G401 (cell line): ENCODE measurements around the gene CTNNBL1. TPM values are rescaled to one million over a fixed set of nuclear protein-coding genes. Genes with fewer than 3 reads are reported as not detected.

Experiments
- DNase-seq: peaks from one replicate; pipeline ENCODE4 v3.0.0-alpha.2; 2015; ENCODE audit warnings: low spot score
- in situ Hi-C: cut with HindIII; loops from 2 replicates; pipeline ENCODE4 v1.10.0; 2016; ENCODE audit warnings: low sequenced_read_pairs, mixed read lengths
- total RNA-seq: library from RNA; depleted of rRNA; stranded (reverse); fragments of >200 nt; shearing (Covaris generic); gene quantifications from 2 replicates; pipeline ENCODE4 v1.2.3, GENCODE V29; 2014; rRNA removed

CTNNBL1 gene
- total RNA-seq, 1 experiment from 2014 or later = 119 TPM

- DNase-seq = no peak
- in situ Hi-C loops = loop anchor here (10.0 kb wide), 1 partner anchor 77 kb away; no protein-coding TSS in a partner anchor
Observed at GRCh38 chr20:37917461-37917860, 223.6 kb downstream of the CTNNBL1 start.

- DNase-seq = no peak
- in situ Hi-C loops = loop anchor here (10.0 kb wide), 1 partner anchor 77 kb away; no protein-coding TSS in a partner anchor
Observed at GRCh38 chr20:37918035-37918434, 224.2 kb downstream of the CTNNBL1 start.

- in situ Hi-C loops = loop anchor here (10.0 kb wide), 1 partner anchor 75 kb away; no protein-coding TSS in a partner anchor
- DNase-seq = no peak
Observed at GRCh38 chr20:37919389-37920040, 225.7 kb downstream of the CTNNBL1 start.

GRCh38 chr20:37920270-37920669, 226.4 kb downstream of the CTNNBL1 start:
- no peak for DNase-seq
- in situ Hi-C loops = no loop called here

DNA sequence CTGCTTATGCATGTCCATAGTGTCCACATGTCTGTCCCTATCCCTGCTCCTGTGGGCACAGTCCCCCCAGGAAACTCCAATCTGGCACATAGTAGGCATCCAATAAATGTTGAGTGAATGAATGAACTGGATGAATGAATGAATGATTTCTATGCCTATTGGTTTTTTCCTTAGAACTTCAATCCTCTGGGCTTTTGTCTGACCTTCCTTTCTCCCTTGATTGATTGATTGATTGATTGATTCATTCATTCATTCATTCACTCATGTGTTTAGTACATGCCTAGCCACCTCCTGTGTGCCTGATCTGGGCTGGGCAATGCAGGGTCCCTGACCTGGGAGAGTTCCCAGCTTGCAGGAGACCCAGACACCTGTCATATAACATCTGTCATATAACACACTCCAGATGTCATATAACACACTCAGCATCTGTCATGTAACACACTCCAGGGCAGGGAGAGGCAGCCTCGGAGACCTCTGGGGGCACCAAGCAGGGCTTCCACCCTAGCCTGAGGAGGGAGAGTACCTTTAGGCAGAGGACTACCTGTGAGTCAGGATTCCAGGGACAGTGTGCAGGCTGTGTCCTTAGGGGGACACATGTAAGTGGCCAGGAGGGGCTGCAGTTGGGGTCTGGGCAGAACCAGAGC, 227.0 kb downstream of the CTNNBL1 start:
- no peak for DNase-seq
- in situ Hi-C loops = no loop called here

- DNase-seq = no peak
- in situ Hi-C loops = no loop called here
Observed at GRCh38 chr20:37921341-37921929, 227.6 kb downstream of the CTNNBL1 start.

Other genes starting within 250 kb of the CTNNBL1 start
- not detected in 2 replicates for gene NNAT, start 172.8 kb upstream of the CTNNBL1 start, total RNA-seq
- 19.3 and 24.9 TPM in 2 replicates for gene BLCAP, start 166.2 kb upstream of the CTNNBL1 start, total RNA-seq
- 27.7 and 39.2 TPM in 2 replicates for gene VSTM2L, start 209.1 kb downstream of the CTNNBL1 start, total RNA-seq